ENCODE measurements around the gene LDB3.

DNA sequence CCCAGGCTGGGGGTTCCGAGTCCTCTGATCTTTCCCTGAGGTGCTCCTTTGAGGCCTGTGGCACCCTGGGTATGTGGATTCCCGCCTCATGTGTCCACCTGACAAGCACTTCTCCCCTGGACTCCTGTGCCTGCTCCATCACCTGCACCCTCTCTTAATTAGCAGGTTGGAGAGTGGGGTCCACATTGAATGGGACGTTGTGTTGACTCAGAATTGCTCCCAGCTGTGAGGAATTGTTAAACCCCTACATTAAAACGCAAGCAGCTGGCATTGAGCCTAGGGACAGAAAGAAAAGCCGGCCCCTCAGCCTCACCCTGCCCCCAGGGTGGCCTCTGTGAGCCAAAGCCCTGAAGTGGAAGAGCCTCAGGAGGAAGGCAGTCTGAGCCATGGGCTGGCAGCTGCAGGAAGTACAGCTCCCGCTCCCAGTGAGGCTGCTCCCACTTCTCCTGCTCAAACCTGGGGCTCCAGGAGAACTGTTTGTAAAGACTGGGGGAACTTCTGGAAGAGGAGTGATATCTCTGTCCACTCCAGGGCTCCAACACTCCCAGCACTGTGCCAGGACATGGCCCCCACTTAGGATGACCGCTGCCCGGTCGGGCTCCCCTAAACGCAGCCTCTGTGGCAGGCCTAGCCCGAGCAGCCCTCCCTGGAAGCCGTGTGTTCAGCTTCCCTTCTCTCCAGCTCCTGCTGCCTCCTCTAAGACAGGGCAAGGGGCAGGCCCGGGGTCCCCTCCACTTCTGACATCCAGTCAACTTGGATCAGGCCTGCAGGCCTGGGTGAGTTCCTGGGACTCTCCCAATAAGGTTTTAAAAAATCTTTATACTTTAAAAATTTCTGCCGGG lies 15.7 kb upstream of the LDB3 start:
- TF ChIP-seq, protein P1, sequence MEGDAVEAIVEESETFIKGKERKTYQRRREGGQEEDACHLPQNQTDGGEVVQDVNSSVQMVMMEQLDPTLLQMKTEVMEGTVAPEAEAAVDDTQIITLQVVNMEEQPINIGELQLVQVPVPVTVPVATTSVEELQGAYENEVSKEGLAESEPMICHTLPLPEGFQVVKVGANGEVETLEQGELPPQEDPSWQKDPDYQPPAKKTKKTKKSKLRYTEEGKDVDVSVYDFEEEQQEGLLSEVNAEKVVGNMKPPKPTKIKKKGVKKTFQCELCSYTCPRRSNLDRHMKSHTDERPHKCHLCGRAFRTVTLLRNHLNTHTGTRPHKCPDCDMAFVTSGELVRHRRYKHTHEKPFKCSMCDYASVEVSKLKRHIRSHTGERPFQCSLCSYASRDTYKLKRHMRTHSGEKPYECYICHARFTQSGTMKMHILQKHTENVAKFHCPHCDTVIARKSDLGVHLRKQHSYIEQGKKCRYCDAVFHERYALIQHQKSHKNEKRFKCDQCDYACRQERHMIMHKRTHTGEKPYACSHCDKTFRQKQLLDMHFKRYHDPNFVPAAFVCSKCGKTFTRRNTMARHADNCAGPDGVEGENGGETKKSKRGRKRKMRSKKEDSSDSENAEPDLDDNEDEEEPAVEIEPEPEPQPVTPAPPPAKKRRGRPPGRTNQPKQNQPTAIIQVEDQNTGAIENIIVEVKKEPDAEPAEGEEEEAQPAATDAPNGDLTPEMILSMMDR (IDR thresholded peaks at IDR 0.05): no peak
- no peak for TF ChIP-seq POLR2AphosphoS5 (IDR thresholded peaks at IDR 0.05)
